IMR-90 (cell line): ENCODE data around the gene CDK11A. TPM values are rescaled to one million over a fixed set of nuclear protein-coding genes. Genes with fewer than 3 reads are reported as not detected.
"Not testable (repeated sequence)": the region's sequence is repeated elsewhere in the genome, so short reads cannot be mapped to it uniquely, and the experiment has no call there.

Experiments used
- ATAC-seq: fragments of 200-7000 bp; cut with Tn5 transposase; 2 replicates; pipeline ENCODE4 v1.9.1; 2020; ENCODE audit warnings: low read depth, mild to moderate bottlenecking, moderate library complexity
- BruUV-seq: library from RNA; stranded (reverse); fragments of 400-500 nt; replicated peaks from 2 replicates; lab custom pipeline; 2021; lab: Mats Ljungman, UMichigan
- CTCF ChIA-PET: fragments of 300-600 bp; formaldehyde crosslinking; extraction: SDS; loops from one replicate; lab custom pipeline; 2021; ENCODE audit warnings: antibody characterized with exemption; lab: Yijun Ruan, JAX
- POLR2A ChIA-PET: fragments of 300-600 bp; sonication (Branson Sonifier 250); formaldehyde crosslinking; loops from one replicate; lab custom pipeline; 2022; ENCODE audit warnings: antibody characterized with exemption; ENCODE audit not compliant: unreplicated experiment; lab: Charles Lee
- DNase-seq: peaks from one replicate; pipeline ENCODE4 v3.0.0; 2013
- H2AFZ ChIP-seq: replicated peaks from 2 replicates; pipeline ENCODE3; 2013; ENCODE audit warnings: low read length, mild to moderate bottlenecking; ENCODE audit not compliant: poor library complexity
- H2AK5ac ChIP-seq: 2 replicates; pipeline ENCODE4 v1.6.1; 2013; ENCODE audit warnings: low read depth, low read length, inconsistent platforms
- H2AK9ac ChIP-seq: replicated peaks from 2 replicates; pipeline ENCODE3; 2013; ENCODE audit warnings: mild to moderate bottlenecking, low read depth, low read length, moderate library complexity; ENCODE audit not compliant: poor library complexity
- H2BK120ac ChIP-seq: 2 replicates; pipeline ENCODE4 v1.6.1; 2013; ENCODE audit warnings: low read depth, low read length, inconsistent platforms
- H2BK15ac ChIP-seq: 3 replicates; pipeline ENCODE4 v1.6.1; 2013; ENCODE audit warnings: low read depth, low read length, inconsistent platforms
- H2BK20ac ChIP-seq: 2 replicates; pipeline ENCODE4 v1.6.1; 2013; ENCODE audit warnings: low read depth, mild to moderate bottlenecking, inconsistent platforms, low read length, moderate library complexity
- H2BK5ac ChIP-seq: 2 replicates; pipeline ENCODE4 v1.6.1; 2013; ENCODE audit warnings: mild to moderate bottlenecking, low read depth, low read length, inconsistent platforms; ENCODE audit not compliant: poor library complexity, severe bottlenecking
- H3K14ac ChIP-seq: replicated peaks from 2 replicates; pipeline ENCODE4 v1.6.1; 2013; ENCODE audit warnings: low read depth, low read length, inconsistent platforms
- H3K18ac ChIP-seq: 2 replicates; pipeline ENCODE4 v1.6.1; 2013; ENCODE audit warnings: low read depth, low read length, control low read depth
- H3K23ac ChIP-seq: 2 replicates; pipeline ENCODE4 v1.6.1; 2013; ENCODE audit warnings: low read depth, low read length, inconsistent platforms
- H3K27ac ChIP-seq: 2 replicates; pipeline ENCODE4 v1.5.1; 2013; ENCODE audit warnings: mild to moderate bottlenecking, control low read depth, low read length; ENCODE audit not compliant: insufficient read depth
- H3K27me3 ChIP-seq: 2 replicates; pipeline ENCODE4 v1.6.1; 2013; ENCODE audit warnings: low read length; ENCODE audit not compliant: control insufficient read depth, insufficient read depth
- H3K36me3 ChIP-seq: 2 replicates; pipeline ENCODE4 v1.6.1; 2013; ENCODE audit warnings: low read length, mixed read lengths; ENCODE audit not compliant: control insufficient read depth, insufficient read depth
- H3K4ac ChIP-seq: 2 replicates; pipeline ENCODE4 v1.6.1; 2013; ENCODE audit warnings: low read depth, low read length, inconsistent platforms
- H3K4me1 ChIP-seq: 2 replicates; pipeline ENCODE4 v1.6.1; 2013; ENCODE audit warnings: low read length, mixed read lengths; ENCODE audit not compliant: control insufficient read depth, insufficient read depth
- H3K4me2 ChIP-seq: 2 replicates; pipeline ENCODE4 v1.6.1; 2013; ENCODE audit warnings: low read depth, mild to moderate bottlenecking, control low read depth, low read length, moderate library complexity
- H3K4me3 ChIP-seq: 2 replicates; pipeline ENCODE4 v1.5.1; 2013; ENCODE audit warnings: low read depth, mild to moderate bottlenecking, control low read depth, low read length, moderate library complexity; ENCODE audit not compliant: insufficient read depth
- H3K56ac ChIP-seq: 2 replicates; pipeline ENCODE4 v1.6.1; 2013; ENCODE audit warnings: low read length, inconsistent platforms; ENCODE audit not compliant: insufficient read depth; ENCODE audit errors: extremely low read depth
- H3K79me1 ChIP-seq, 2 experiments: 2 replicates each; pipeline ENCODE4 v1.6.1; 2013; ENCODE audit warnings: low read length in 2 of 2, inconsistent platforms in 1 of 2, low read depth in 1 of 2
- H3K9ac ChIP-seq: 2 replicates; pipeline ENCODE4 v1.6.1; 2013; ENCODE audit warnings: low read depth, low read length, control low read depth
- H3K9me1 ChIP-seq: 2 replicates; pipeline ENCODE4 v1.6.1; 2013; ENCODE audit warnings: low read length, inconsistent platforms; ENCODE audit not compliant: insufficient read depth
- H3K9me3 ChIP-seq: 2 replicates; pipeline ENCODE4 v1.6.1; 2013; ENCODE audit warnings: low read length; ENCODE audit not compliant: control insufficient read depth, insufficient read depth
- H4K20me1 ChIP-seq: 2 replicates; pipeline ENCODE4 v1.6.1; 2013; ENCODE audit warnings: low read length, inconsistent platforms; ENCODE audit not compliant: insufficient read depth
- H4K5ac ChIP-seq: 2 replicates; pipeline ENCODE4 v1.6.1; 2013; ENCODE audit warnings: mild to moderate bottlenecking, low read depth, low read length, control low read depth
- H4K8ac ChIP-seq, 2 experiments: 2 replicates each; pipeline ENCODE4 v1.6.1; 2013; ENCODE audit warnings: low read depth in 2 of 2, low read length in 2 of 2, control low read depth in 1 of 2, inconsistent platforms in 1 of 2
- H4K91ac ChIP-seq: 2 replicates; pipeline ENCODE4 v1.6.1; 2013; ENCODE audit warnings: low read depth, low read length, inconsistent platforms; ENCODE audit not compliant: insufficient read depth
- CEBPB ChIP-seq: IDR thresholded peaks from 2 replicates; pipeline ENCODE4 v1.6.1; 2012; ENCODE audit warnings: low read depth, low read length, improper control_type of control experiment
- WGBS, 2 experiments: methylation state at CpG; one replicate each; pipeline versions ENCODE4 v1.1.5 to v1.1.7; 2013; ENCODE audit warnings: missing lambda C conversion rate in 2 of 2; ENCODE audit not compliant: insufficient read length in 1 of 2; ENCODE audit errors: extremely low coverage in 2 of 2; 5-methylcytosine and 5-hydroxymethylcytosine counted together
- dilution Hi-C: fragments of 300-500 bp; cut with HindIII; formaldehyde crosslinking; loops from one replicate; pipeline ENCODE4 v1.14.3; 2018; ENCODE audit warnings: low sequenced_read_pairs; ENCODE audit not compliant: unreplicated experiment
- in situ Hi-C: fragments of 300-500 bp; cut with MboI; formaldehyde crosslinking; loops from 3 replicates; pipeline ENCODE4 v1.14.3; 2019; ENCODE audit warnings: low sequenced_read_pairs, inconsistent platforms, mixed read lengths
- intact Hi-C: fragments of 100-400 bp; cut with micrococcal nuclease; formaldehyde crosslinking; loops from 2 replicates; pipeline ENCODE4 v1.10.0; 2022
- polyA plus RNA-seq, 3 experiments: library from polyadenylated mRNA; depleted of rRNA; stranded (reverse); fragments of >200 nt; gene quantifications; 2 replicates each; pipeline ENCODE4 v1.2.3, GENCODE V29; 2012; ENCODE audit warnings: low replicate concordance in 1 of 3
- total RNA-seq: library from RNA; depleted of rRNA; stranded (reverse); fragments of >200 nt; gene quantifications from 2 replicates; pipeline ENCODE4 v1.2.3, GENCODE V29; 2012

Gene CDK11A
- total and polyA plus RNA-seq, 2 of the 4 experiments (the other 2 are of a cell fraction): 1.8 to 20.0 TPM

GRCh38 chr1:1728308-1729005 lies 4.3 kb upstream of the CDK11A start:
- H4K20me1 ChIP-seq, H3K56ac ChIP-seq, H3K9me3 ChIP-seq, H3K23ac ChIP-seq, dilution Hi-C loops, intact Hi-C loops, CTCF ChIA-PET, H3K4me1 ChIP-seq, H2AK5ac ChIP-seq, H2BK20ac ChIP-seq, H3K9me1 ChIP-seq, POLR2A ChIA-PET, BruUV-seq, H3K27me3 ChIP-seq, H2AFZ ChIP-seq, H3K4me3 ChIP-seq, H2AK9ac ChIP-seq, H3K79me1 ChIP-seq, in situ Hi-C loops, H2BK15ac ChIP-seq: not testable (repeated sequence)
- H4K8ac ChIP-seq: peak overlapping the region in 1 of 2 experiments; percentile 63; a peak in 1 of 4 replicates
- H2BK120ac ChIP-seq: peak overlapping the region; percentile 72; the same call in 1 of the 2 replicates
- TF ChIP-seq CEBPB: peak; percentile 46; the same call in 1 of the 2 replicates
- ATAC-seq: peak; percentile 25
- peak overlapping the region; percentile 61; the same call in 1 of the 2 replicates for H4K91ac ChIP-seq
- H3K27ac ChIP-seq: peak overlapping the region; percentile 96
- DNase-seq: peak; percentile 23
- peak overlapping the region; percentile 87 for H2BK5ac ChIP-seq
- peak overlapping the region; percentile 98 for H4K5ac ChIP-seq
- WGBS, 2 experiments: no CpG with 5 or more reads among the region's 14 CpGs
- peaks cover 18% of the 10 kb centered on the region for H3K36me3 ChIP-seq
- peak overlapping the region; percentile 87 for H3K4me2 ChIP-seq
- peak overlapping the region; percentile 31; the same call in 1 of the 2 replicates for H3K14ac ChIP-seq
- H3K18ac ChIP-seq: peak overlapping the region; percentile 97
- peak overlapping the region; percentile 67; the same call in 1 of the 2 replicates for H3K9ac ChIP-seq
- peak overlapping the region; percentile 31; the same call in 1 of the 2 replicates for H3K4ac ChIP-seq

GRCh38 chr1:1727131-1727651 lies 3.0 kb upstream of the CDK11A start:
- H3K4me2 ChIP-seq, H2BK5ac ChIP-seq, H2AK5ac ChIP-seq, H3K27me3 ChIP-seq, dilution Hi-C loops, H4K8ac ChIP-seq, H3K9me1 ChIP-seq, H3K4me1 ChIP-seq, H3K27ac ChIP-seq, H2BK120ac ChIP-seq, BruUV-seq, H3K4ac ChIP-seq, H3K9ac ChIP-seq, POLR2A ChIA-PET, intact Hi-C loops, H2BK15ac ChIP-seq, H2AFZ ChIP-seq, H3K18ac ChIP-seq, in situ Hi-C loops, H2BK20ac ChIP-seq, H4K20me1 ChIP-seq, H4K91ac ChIP-seq, H3K79me1 ChIP-seq, H2AK9ac ChIP-seq, DNase-seq, CTCF ChIA-PET, H3K56ac ChIP-seq, H4K5ac ChIP-seq, H3K4me3 ChIP-seq, H3K14ac ChIP-seq, H3K9me3 ChIP-seq, ATAC-seq, H3K23ac ChIP-seq: not testable (repeated sequence)
- no CpG with 5 or more reads among the region's 12 CpGs for WGBS, 2 experiments
- peaks cover 10% of the 10 kb centered on the region for H3K36me3 ChIP-seq
